ENCODE data around the gene PLA2G12B. TPM values are rescaled to one million over a fixed set of nuclear protein-coding genes. Genes with fewer than 3 reads are reported as not detected.
"Not testable (repeated sequence)": the region's sequence is repeated elsewhere in the genome, so short reads cannot be mapped to it uniquely, and the experiment has no call there.

Gene PLA2G12B
- polyA plus RNA-seq, 2 of the 4 experiments (the other 2 are of a cell fraction): not detected

DNA sequence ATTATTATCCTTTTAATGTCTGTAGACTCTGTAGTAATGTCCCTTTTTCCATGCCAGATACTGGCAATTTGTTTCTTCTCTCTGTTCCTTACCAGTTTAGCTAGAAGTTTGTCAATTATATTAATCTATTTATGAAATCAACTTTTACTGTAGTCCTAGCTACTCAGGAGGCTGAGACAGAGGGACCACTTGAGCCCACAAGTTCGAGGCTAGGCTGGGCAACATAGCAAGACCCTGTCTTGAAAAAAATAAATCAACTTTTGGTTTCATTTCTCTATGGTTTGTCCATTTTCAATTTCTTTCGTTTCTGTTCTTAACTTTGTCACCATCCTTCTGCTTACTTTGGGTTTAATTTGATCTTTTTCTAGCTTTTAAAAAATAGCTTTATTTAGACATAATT lies 42.5 kb upstream of the PLA2G12B start (continued):
- TF ChIP-seq EHF (CRISPR knock-in tag; IDR thresholded peaks at IDR 0.05): no peak

DNA sequence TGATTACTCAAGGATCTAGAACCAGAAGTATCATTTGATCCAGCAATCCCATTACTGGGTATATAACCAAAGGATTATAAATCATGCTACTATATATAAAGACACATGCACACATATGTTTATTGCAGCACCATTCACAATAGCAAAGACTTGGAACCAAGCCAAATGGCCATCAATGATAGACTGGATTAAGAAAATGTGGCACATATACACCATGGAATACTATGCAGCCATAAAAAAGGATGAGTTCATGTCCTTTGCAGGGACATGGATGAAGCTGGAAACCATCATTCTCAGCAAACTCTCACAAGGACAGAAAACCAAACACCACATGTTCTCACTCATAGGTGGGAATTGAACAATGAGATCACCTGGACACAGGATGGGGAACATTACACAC lies 40.9 kb upstream of the PLA2G12B start:
- CTCF ChIA-PET; POLR2A ChIA-PET; DNase-seq (ENCODE audit: low read depth in 1 of 2, low spot score in 1 of 2): not testable (repeated sequence)

DNA sequence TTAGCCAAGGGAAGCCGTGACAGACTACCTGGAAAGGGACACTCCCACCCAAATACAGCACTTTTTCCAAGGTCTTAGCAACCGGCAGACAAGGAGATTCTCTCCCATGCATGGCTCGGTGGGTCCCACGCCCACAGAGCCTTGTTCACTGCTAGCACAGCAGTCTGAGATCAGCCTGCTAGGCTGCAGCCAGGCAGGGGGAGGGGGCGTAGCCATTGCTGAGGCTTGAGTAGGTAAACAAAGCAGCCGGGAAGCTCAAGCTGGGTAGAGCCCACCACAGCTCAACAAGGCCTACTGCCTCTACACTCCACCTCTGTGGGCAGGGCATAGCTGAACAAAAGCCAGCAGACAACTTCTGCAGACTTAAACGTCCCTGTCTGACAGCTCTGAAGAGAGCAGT lies 35.2 kb upstream of the PLA2G12B start:
- not testable (repeated sequence) for ATAC-seq

More for the DNA sequence above, 40.9 kb upstream of the PLA2G12B start:
- ATAC-seq, H3K27ac ChIP-seq, H3K9me3 ChIP-seq, FAIRE-seq, H3K4me3 ChIP-seq, H3K4me2 ChIP-seq, H3K4me1 ChIP-seq: not testable (repeated sequence)

DNA sequence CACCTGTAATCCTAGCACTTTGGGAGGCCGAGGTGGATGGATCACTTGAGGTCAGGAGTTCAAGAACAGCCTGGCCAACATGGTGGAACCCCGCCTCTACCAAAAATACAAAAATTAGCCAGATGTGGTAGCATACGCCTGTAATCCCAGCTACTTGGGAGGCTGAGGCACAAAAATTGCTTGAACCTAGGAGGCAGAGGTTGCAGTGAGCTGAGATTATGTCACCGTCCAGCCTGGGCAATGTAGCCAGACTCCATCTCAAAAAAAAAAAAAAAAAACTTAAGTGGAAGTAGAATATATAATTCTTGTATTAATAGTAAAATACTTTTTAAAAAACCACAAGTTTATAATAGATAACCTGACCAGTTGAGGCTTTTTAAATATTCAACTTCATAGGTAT lies 30.0 kb upstream of the PLA2G12B start:
- ATAC-seq; H3K4me1 ChIP-seq; H3K4me2 ChIP-seq; H3K4me3 ChIP-seq; POLR2A ChIA-PET; FAIRE-seq; H3K27ac ChIP-seq; DNase-seq (ENCODE audit: low read depth in 1 of 2, low spot score in 1 of 2): not testable (repeated sequence)
- CTCF ChIA-PET: interaction anchor here (1.4 kb wide), 1 partner anchor 57 kb away, joined by 3 read pairs; no protein-coding TSS in a partner anchor
- 95% methylated on average over 4 of the region's 4 CpGs for WGBS (ENCODE audit: missing lambda C conversion rate)
- peaks cover 10% of the 10 kb centered on the region; the same call in 1 of the 3 replicates for H3K9me3 ChIP-seq

More for the DNA sequence above, 35.2 kb upstream of the PLA2G12B start:
- FAIRE-seq; H3K4me3 ChIP-seq; H3K4me1 ChIP-seq; H3K27ac ChIP-seq; H3K9me3 ChIP-seq; CTCF ChIA-PET; POLR2A ChIA-PET; DNase-seq (ENCODE audit: low read depth in 1 of 2, low spot score in 1 of 2); H3K4me2 ChIP-seq: not testable (repeated sequence)
- 85% methylated on average over 7 of the region's 7 CpGs for WGBS (ENCODE audit: missing lambda C conversion rate)

DNA sequence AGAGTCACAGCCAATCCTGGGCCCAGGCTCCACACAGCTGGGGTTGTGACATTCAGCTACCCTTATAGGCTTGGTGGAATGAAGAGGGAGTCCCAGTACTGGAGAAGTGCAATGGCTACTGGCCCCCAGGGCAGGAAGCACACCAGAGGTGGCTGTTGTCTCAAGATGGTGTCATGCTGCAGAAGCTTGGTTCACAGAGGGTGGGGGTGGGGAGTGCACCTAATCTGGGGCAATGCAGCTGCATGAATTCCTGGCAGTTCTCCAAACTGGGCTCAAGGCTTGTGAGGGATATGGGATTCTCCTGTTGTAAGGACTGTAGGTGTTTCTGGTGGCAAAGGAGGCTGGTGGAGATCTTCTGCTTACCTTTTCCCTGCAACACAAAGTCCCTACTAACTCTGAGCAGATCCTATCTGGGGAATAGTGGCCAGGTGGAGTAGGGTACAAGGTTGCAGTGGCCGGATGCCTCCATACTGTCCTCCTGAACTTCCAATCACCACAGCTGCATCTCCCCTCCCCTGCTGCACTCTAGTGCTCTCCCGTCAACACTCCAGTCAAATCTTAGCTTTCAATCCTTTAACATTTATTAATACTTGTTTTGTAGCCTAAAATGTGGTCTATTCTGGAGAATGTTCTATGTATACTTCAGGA lies 27.4 kb upstream of the PLA2G12B start:
- Histone ChIP-seq H3K4me1 (no peaks in the 10 kb centered on the region), H3K27ac (no peak overlapping the region), H3K4me3 (no peak overlapping the region), H3K4me2 (no peak overlapping the region), H3K9me3 (peaks cover 35% of the 10 kb centered on the region; the same call in 2 of the 3 replicates)
- WGBS (ENCODE audit: missing lambda C conversion rate): 90% methylated on average over 2 of the region's 2 CpGs
- ATAC-seq (no peak), FAIRE-seq (no peak), DNase-seq (ENCODE audit: low read depth in 1 of 2, low spot score in 1 of 2) (no peak)
- POLR2A ChIA-PET: no interaction called here
- TF ChIP-seq NR3C1 (IDR thresholded peaks at IDR 0.05): no peak
- no peak for TF ChIP-seq HOXB13 (CRISPR knock-in tag; IDR thresholded peaks at IDR 0.05; ENCODE audit: low read depth)
- no peak for TF ChIP-seq KDM5A (IDR thresholded peaks at IDR 0.05)
- TF ChIP-seq, protein P1, sequence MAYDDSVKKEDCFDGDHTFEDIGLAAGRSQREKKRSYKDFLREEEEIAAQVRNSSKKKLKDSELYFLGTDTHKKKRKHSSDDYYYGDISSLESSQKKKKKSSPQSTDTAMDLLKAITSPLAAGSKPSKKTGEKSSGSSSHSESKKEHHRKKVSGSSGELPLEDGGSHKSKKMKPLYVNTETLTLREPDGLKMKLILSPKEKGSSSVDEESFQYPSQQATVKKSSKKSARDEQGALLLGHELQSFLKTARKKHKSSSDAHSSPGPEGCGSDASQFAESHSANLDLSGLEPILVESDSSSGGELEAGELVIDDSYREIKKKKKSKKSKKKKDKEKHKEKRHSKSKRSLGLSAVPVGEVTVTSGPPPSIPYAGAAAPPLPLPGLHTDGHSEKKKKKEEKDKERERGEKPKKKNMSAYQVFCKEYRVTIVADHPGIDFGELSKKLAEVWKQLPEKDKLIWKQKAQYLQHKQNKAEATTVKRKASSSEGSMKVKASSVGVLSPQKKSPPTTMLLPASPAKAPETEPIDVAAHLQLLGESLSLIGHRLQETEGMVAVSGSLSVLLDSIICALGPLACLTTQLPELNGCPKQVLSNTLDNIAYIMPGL (CRISPR knock-in tag; IDR thresholded peaks at IDR 0.05; ENCODE audit: borderline replicate concordance): no peak
- TF ChIP-seq EP300 (IDR thresholded peaks at IDR 0.05): no peak
- no peak for TF ChIP-seq EHF (CRISPR knock-in tag; IDR thresholded peaks at IDR 0.05)
- TF ChIP-seq FOSL2 (IDR thresholded peaks at IDR 0.05): no peak
- TF ChIP-seq FOSL2 (CRISPR knock-in tag; IDR thresholded peaks at IDR 0.05): no peak
- no peak for TF ChIP-seq TP53 (CRISPR knock-in tag; IDR thresholded peaks at IDR 0.05)
- no peak for TF ChIP-seq BHLHE40 (IDR thresholded peaks at IDR 0.05; ENCODE audit: low read depth, low read length)
- TF ChIP-seq POLR2A (IDR thresholded peaks at IDR 0.05; ENCODE audit: low read length): no peak
- no peak for TF ChIP-seq RARB (CRISPR knock-in tag; IDR thresholded peaks at IDR 0.05)
- TF ChIP-seq CEBPB (IDR thresholded peaks at IDR 0.05): no peak
- TF ChIP-seq TFCP2L1 (CRISPR knock-in tag; IDR thresholded peaks at IDR 0.05): no peak
- no peak for TF ChIP-seq FOXS1 (CRISPR knock-in tag; IDR thresholded peaks at IDR 0.05)
- TF ChIP-seq FOSB (CRISPR knock-in tag; IDR thresholded peaks at IDR 0.05): no peak
- TF ChIP-seq HOXA7 (CRISPR knock-in tag; IDR thresholded peaks at IDR 0.05): no peak
- TF ChIP-seq ZNF302 (CRISPR knock-in tag; IDR thresholded peaks at IDR 0.05): no peak
- TF ChIP-seq JUNB (IDR thresholded peaks at IDR 0.05): no peak
- CTCF ChIA-PET: interaction anchor here (1.2 kb wide), 1 partner anchor 67 kb away, joined by 3 read pairs; no protein-coding TSS in a partner anchor

Measured in A549 (cell line).